ENCODE results near the gene CNDP1.

Gene CNDP1

DNA sequence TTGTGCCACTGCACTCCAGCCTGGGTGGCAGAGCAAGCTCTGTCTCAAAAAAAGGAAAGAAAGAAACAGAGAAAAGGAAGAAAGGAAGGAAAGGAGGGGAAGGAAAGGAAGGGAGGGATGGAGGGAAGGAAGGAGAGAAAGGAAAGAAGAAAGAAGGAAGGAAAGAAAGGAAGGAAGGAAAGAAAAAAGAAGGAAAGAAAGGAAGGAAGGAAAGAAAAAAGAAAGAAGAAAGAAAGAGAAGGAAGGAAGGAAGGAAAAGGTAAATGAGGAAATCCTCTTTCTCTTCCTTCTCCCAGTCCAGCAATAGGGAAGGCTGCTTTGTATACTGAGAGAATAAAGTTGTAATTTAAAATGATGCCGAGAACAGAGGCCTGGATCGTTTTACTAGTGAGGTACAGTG lies 40.6 kb downstream of the CNDP1 start:
- in situ Hi-C loops (cut with MboI; ENCODE audit: low sequenced_read_pairs) = loop anchor here (25.0 kb wide), 1 partner anchor 388 kb away; no protein-coding TSS in a partner anchor

DNA sequence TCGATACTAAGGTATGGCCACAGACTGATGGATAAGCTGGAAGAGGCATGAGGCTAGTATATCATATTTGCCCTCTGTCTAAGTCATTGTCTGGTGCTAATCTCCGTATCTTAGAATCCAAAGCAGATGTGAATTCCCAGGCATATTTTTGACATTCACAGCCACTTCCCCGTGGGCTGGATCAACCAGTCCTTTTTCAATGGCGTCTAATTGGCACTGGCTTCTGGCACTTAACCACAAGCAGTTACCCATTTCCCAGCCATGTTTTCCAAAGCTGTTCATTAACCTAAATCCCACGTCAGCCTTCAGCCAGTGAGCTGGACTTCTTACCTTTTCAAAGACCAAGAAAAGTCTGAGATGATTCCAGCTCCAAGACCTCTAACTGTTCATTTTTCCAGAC lies 42.7 kb downstream of the CNDP1 start:
- in situ Hi-C loops (cut with MboI; ENCODE audit: low sequenced_read_pairs) = no loop called here

GRCh38 chr18:74579496-74580065 lies 45.3 kb downstream of the CNDP1 start:
- in situ Hi-C loops (cut with MboI; ENCODE audit: low sequenced_read_pairs) = no loop called here

DNA sequence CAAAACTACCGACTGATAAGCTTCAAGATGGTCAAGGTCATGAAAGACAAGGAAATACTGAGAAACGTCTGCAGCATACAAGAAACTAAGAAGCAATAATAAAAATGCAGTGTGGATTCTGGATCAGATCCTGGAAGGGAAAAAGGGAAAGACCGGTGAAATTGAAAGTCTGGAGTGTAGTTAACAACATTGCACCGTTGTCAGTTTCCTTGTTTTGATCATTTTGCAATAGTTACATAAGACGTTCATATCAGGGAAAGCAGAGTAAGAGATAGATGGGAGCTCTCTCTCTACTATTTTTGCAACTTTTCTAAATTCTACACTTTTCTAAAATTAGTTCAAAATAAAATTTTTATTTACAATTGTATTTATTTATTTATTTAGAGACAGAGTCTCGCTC lies 48.3 kb downstream of the CNDP1 start:
- in situ Hi-C loops (cut with MboI; ENCODE audit: low sequenced_read_pairs) = no loop called here

DNA sequence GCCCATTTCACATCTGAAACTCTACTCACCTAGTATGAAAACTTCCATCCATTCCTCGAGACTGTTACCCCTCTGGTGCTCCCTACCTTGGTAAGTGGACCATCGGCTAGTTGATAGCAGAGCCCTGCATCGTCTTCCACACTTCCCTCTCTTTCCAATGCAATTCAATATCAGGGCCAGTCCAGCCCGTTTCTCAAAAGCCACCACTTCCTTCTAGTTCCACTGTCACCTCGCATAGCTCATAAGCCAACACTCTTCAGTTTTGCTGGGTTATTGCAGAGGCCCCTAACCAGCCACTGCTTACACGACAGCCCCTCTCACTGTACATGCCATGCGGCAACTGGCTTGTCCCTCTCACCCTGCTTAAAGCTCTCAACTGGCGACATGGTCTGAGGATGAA lies 53.1 kb downstream of the CNDP1 start:
- in situ Hi-C loops (cut with MboI; ENCODE audit: low sequenced_read_pairs) = no loop called here

DNA sequence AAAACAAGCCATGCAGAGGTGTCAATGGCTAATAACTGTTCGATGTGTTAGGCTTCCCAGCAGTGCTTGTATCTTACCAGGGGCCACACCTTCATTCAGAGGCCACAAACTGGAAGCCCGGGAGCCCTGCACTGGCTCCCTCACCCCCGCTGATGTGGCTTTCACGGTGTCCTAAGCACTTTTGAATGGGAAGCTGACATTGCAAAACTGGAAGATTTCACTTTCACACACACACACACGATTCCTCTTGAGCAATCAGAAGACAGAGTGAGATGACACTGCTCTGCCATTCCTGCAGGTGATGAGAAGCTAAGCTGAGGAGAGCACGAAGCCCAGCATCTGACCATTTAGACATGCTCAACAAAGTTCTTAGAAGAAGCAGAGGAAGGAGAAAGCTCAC lies 54.7 kb downstream of the CNDP1 start:
- in situ Hi-C loops (cut with MboI; ENCODE audit: low sequenced_read_pairs) = no loop called here

DNA sequence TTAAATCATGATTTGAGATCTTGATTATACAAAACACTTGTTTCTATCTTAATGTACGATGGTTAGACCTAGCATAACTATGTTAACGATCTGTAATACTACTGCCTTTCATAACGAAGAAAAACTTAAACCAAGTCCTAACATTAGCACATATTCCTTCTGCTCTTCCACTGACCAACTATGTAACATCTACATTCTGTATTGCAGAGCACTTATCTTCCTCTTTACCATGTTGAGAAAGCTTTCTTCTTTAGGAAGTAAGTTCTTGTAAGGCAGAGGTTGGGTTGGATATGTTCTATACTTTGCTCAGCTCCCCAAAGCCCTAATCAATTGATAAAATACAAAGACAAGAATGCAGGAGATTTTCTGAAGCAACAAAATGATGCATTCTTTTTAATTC lies 55.5 kb downstream of the CNDP1 start:
- in situ Hi-C loops (cut with MboI; ENCODE audit: low sequenced_read_pairs) = no loop called here

- in situ Hi-C loops (cut with MboI; ENCODE audit: low sequenced_read_pairs) = no loop called here
These were observed 56.4 kb downstream of the CNDP1 start for GRCh38 chr18:74590671-74591070.

DNA sequence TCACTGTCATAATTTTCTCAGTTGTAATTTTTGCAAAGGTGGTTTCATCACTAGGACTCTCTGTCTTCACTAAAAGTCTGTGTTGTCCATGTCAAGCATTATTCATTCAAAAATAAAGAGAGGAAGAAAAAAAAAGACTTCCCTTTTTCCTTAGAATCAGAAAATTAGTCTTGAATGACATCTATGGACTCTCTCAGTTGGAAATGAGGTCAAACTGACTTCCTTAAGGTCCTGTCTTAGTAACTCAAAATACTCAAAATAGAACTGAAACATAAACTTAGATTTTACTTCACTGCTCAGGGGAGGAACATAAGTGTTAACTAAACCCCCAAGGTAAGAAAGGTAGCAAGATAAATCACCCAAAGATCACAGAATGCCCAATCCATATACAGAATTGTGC lies 61.1 kb downstream of the CNDP1 start:
- in situ Hi-C loops (cut with MboI; ENCODE audit: low sequenced_read_pairs) = no loop called here

DNA sequence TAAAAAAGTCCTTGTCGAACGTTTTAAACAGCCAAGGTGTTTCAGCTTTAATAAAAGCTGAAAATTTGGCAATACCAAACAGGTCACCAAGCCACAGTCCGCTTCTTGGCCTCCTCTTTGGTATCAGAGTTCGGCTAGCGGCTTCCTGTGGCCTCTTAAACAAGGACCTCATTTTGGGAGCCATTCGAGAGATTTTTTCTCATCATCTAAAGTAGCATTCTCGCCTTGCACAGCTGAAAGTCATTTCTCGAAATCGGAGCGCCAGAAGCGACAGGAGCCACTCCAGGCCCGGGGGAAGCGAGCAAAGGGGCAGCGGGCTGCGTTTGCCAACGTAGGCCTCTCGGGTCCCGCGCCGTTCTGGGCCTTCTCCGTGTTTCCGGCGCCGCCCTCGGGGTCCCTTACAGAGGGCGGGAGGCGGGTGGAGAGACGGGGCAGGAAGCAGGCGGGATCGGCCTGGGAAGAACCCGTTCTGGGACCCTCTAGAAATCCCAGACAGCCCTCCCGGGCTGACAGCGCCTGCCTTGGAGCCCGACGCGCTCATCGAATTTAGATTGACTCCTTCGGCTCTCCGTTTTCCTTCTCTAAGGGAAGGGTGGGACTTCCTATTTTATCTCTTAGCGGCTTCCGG lies 62.8 kb downstream of the CNDP1 start:
- in situ Hi-C loops (cut with MboI; ENCODE audit: low sequenced_read_pairs) = no loop called here

DNA sequence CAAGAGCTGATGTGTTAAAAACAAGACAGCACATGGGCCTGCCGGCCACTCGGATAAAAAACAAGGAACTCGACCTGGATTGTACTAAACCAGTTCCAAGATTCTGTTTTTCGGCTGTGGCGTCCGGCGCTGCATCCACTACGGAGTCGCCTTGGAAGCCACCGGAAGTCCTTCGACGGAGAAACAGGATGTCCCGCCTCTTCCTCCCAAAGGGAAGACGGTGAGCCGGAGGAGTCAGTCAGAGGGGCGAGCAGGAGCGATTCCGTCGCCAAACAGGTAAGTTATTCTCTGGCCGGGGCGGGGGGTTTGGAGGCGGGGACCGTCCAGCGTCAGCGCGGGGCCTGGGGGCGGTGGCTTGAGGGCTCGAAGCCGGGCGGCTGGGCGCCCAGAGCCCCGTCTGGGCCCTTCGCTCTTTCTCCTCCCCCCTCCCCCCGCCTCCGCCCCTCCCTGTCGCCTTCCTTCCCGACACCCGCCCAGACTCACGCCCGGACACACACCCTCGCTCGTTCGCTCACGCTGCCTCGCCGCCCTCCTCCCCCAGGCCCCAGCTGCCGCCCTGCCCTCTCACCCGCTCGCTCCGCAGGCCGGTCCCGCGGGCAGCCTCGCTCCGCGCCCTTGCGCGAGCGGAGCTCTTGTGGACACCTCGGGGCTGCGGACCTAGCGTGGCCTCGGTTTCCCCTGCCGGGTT lies 63.5 kb downstream of the CNDP1 start, which contains the start of gene ZNF407:
Gene ZNF407, plus strand, starts transcription at position 209 of the 688 bp plus-strand sequence. CDS start 33,150 bp downstream, outside the sequence.
- in situ Hi-C loops (cut with MboI; ENCODE audit: low sequenced_read_pairs) = no loop called here

DNA sequence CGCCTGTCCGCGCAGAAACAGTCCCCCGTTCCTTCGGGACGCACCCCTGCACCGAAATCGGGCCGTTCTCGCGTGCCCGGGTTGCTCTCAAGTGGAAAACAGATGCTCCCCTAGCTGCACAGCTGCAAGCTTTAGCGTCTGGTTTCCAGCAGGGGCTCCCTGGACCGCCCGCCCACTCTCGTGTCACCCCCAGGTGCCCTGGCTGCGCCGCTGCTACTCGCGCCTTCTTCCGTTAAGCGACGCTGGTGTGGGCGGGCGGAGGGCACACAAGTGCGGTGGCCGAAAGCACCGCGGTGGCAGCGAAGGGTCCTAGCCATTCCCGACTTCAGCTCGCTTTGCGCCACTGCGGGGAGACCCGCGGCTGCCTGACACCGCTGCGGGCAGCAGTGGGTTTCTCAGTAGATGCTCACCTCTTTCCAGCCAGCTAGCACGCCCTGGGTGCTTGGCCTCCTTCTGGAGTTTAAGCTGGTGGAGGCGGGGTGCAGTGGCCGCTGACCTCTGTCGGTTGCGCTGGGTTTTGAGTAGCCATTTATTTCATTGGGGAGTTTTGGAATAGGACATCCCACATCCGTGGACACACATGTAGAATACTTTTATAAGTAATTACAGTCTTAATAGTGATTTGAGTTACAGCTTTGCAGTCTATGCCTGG lies 64.2 kb downstream of the CNDP1 start:
- in situ Hi-C loops (cut with MboI; ENCODE audit: low sequenced_read_pairs) = no loop called here

DNA sequence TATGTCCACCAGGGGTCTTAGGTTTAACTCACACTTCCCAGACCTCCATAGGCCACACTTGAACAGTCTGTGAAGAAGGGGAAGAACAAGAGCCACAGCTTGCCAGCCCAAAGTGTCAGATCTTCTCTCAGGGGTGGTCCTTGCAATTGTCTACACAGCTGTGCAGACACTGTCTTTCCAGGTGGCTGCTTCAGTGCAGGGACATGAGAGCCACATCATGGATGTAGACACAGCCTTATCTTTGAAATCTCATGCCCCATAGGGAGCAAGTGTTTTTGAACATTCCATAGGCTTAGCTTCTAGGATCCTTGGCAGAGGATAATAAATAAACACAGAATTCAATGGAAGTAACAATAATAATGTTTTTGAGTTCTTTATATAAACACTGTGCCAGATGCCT lies 70.1 kb downstream of the CNDP1 start:
- in situ Hi-C loops (cut with MboI; ENCODE audit: low sequenced_read_pairs) = no loop called here

GRCh38 chr18:74604774-74605173 lies 70.5 kb downstream of the CNDP1 start:
- in situ Hi-C loops (cut with MboI; ENCODE audit: low sequenced_read_pairs) = no loop called here

- in situ Hi-C loops (cut with MboI; ENCODE audit: low sequenced_read_pairs) = no loop called here
These were observed 74.4 kb downstream of the CNDP1 start for GRCh38 chr18:74608681-74609080.

DNA sequence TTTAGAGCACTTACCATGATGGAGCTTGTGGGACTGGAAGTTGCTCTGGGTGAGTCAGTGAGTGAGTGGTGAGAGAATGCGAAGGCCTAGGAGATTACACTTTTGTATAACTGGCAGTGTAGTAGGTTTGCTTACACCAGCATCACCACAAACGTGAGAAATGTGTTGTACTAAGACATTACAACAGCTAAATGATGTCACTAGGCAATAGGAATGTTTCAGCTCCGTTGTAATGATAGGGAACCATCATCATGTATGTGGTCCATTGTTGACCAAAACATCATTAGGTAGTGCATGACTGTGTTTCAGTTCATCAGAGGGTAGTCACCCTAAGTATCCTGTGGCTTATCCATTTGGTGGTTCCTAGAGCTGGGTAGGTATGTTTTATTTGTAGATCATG lies 75.2 kb downstream of the CNDP1 start:
- in situ Hi-C loops (cut with MboI; ENCODE audit: low sequenced_read_pairs) = no loop called here

GRCh38 chr18:74610051-74610615 lies 75.8 kb downstream of the CNDP1 start:
- in situ Hi-C loops (cut with MboI; ENCODE audit: low sequenced_read_pairs) = no loop called here

- in situ Hi-C loops (cut with MboI; ENCODE audit: low sequenced_read_pairs) = no loop called here
These were observed 76.6 kb downstream of the CNDP1 start for GRCh38 chr18:74610860-74611259.

DNA sequence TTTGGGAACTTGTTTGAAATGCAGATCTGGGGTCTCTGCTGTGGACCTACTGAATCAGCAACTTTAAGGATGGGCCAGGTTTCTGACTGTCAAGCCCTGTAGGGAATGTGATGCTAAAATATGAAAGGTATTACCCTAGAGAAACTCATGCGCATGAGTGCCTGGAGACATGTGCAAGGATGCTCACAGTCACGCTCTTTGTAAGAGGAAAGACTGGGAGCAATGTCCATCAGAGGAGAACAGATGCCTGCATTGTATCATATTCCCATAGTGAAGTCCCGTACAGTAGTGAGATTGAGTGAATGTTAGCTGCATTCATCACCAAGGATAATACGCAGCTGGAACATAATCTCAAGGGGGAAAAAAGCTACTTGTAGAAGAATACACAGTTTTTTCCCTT lies 77.5 kb downstream of the CNDP1 start:
- in situ Hi-C loops (cut with MboI; ENCODE audit: low sequenced_read_pairs) = no loop called here

DNA sequence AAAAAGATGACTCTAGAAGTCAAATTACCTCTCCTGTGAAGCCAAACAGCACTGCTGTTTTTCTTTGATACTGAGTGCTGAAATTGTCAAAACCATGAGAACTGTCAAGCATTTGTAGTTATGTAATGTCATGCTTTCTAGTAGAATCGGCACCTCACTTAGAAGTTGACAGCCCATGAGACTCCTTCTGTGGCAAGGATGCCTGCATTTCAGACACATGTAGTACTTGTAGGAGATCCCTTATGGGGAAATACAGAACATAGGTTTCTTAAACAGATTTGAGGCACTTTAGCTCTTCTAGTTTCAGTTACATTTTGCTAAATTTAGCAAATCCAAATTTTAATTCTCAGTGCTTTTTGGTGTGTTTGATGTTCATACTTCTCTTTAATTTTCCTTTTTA lies 79.1 kb downstream of the CNDP1 start:
- in situ Hi-C loops (cut with MboI; ENCODE audit: low sequenced_read_pairs) = no loop called here

GRCh38 chr18:74616494-74616893 lies 82.2 kb downstream of the CNDP1 start:
- in situ Hi-C loops (cut with MboI; ENCODE audit: low sequenced_read_pairs) = no loop called here

DNA sequence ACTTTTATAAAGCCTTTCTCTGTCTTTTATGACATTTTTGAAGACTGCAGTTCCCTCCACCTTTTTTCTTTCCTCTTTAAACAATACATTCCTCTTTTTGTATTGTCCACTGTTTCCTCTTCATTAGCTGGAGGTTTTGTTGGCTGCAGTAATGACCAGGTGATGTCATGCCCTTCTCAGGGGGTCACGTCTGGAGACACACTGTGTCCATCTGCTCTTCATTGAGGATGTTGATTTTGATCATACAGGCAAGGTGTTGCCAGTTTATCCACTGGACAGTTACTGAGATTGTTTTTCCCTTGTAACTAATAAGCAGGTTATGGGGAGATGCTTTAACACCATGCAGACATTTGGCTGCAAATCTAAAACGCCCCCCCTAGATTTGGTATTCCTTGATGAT lies 83.2 kb downstream of the CNDP1 start:
- in situ Hi-C loops (cut with MboI; ENCODE audit: low sequenced_read_pairs) = no loop called here
